ENCODE results near the gene DSCAML1.

Gene DSCAML1

GRCh38 chr11:117677729-117678310, 119.2 kb downstream of the DSCAML1 start:
- TF ChIP-seq CTCF (IDR thresholded peaks at IDR 0.05; ENCODE audit: low read depth, low read length): no peak
- no peak for DNase-seq (ENCODE audit: extremely low read depth, low read depth)

GRCh38 chr11:117676501-117676900, 120.5 kb downstream of the DSCAML1 start:
- no peak for DNase-seq (ENCODE audit: extremely low read depth, low read depth)
- no peak for TF ChIP-seq CTCF (IDR thresholded peaks at IDR 0.05; ENCODE audit: low read depth, low read length)

- no peak for TF ChIP-seq CTCF (IDR thresholded peaks at IDR 0.05; ENCODE audit: low read depth, low read length)
- no peak for DNase-seq (ENCODE audit: extremely low read depth, low read depth)
Measured at GRCh38 chr11:117673602-117674001, 123.4 kb downstream of the DSCAML1 start.

GRCh38 chr11:117671370-117671769, 125.6 kb downstream of the DSCAML1 start:
- no peak for TF ChIP-seq CTCF (IDR thresholded peaks at IDR 0.05; ENCODE audit: low read depth, low read length)
- DNase-seq (ENCODE audit: extremely low read depth, low read depth): no peak

GRCh38 chr11:117670924-117671323, 126.1 kb downstream of the DSCAML1 start:
- DNase-seq (ENCODE audit: extremely low read depth, low read depth): no peak

GRCh38 chr11:117670443-117670842, 126.6 kb downstream of the DSCAML1 start:
- no peak for DNase-seq (ENCODE audit: extremely low read depth, low read depth)

More at GRCh38 chr11:117670924-117671323, 126.1 kb downstream of the DSCAML1 start:
- TF ChIP-seq CTCF (IDR thresholded peaks at IDR 0.05; ENCODE audit: low read depth, low read length): no peak

GRCh38 chr11:117669616-117670015, 127.4 kb downstream of the DSCAML1 start:
- no peak for DNase-seq (ENCODE audit: extremely low read depth, low read depth)
- no peak for TF ChIP-seq CTCF (IDR thresholded peaks at IDR 0.05; ENCODE audit: low read depth, low read length)

More at GRCh38 chr11:117670443-117670842, 126.6 kb downstream of the DSCAML1 start:
- TF ChIP-seq CTCF (IDR thresholded peaks at IDR 0.05; ENCODE audit: low read depth, low read length): no peak
